ENCODE data around the gene SMIM14.
A peak's percentile ranks its signal among the peaks of the same experiment; 100 is the strongest.
"Not testable (repeated sequence)": the region's sequence is repeated elsewhere in the genome, so short reads cannot be mapped to it uniquely, and the experiment has no call there.

SMIM14 gene

GRCh38 chr4:39521253-39521919 is 117.3 kb downstream of the SMIM14 start:
- DNase-seq: no peak
- in situ Hi-C loops (cut with HindIII; ENCODE audit: low pct_ligation_motif_present, low pct_unique_long_range_greater_than_20kb, low sequenced_read_pairs): no loop called here

GRCh38 chr4:39518484-39518883 is 120.2 kb downstream of the SMIM14 start:
- in situ Hi-C loops (cut with HindIII; ENCODE audit: low pct_ligation_motif_present, low pct_unique_long_range_greater_than_20kb, low sequenced_read_pairs): no loop called here
- no peak for DNase-seq

GRCh38 chr4:39516407-39516966 is 122.2 kb downstream of the SMIM14 start:
- in situ Hi-C loops (cut with HindIII; ENCODE audit: low pct_ligation_motif_present, low pct_unique_long_range_greater_than_20kb, low sequenced_read_pairs): no loop called here
- DNase-seq: no peak

DNA sequence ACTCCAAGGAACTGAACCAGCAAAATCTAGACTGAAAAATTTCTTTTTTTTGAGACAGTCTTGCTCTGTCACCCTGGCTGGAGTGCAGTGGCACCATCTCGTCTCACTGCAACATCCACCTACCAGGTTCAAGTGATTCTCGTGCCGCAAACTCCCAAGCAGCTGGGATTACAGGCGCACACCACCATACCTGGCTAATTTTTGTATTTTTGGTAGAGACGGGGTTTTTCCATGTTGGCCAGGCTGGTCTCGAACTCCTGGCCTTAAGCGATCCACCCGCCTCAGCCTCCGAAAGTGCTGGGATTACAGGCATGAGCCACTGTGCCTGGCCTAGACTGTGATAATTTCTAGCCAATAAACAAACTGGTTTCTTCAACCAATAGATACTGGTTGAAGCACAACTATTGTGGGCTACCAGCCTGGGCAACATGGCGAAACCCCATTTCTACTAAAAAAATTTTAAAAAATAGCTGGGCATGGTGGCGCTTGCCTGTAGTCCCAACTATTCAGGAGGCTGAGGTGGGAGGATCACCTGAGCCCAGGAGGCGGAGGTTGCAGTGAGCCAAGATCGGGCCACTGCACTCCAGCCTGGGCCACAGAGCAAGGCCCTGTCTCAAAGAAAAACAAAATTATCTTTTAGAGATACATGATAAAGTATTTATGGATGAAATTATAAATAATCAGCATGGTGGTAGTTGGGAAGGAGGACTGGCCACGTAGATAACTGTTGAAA is 122.8 kb downstream of the SMIM14 start:
- DNase-seq; in situ Hi-C loops (cut with HindIII; ENCODE audit: low pct_ligation_motif_present, low pct_unique_long_range_greater_than_20kb, low sequenced_read_pairs): not testable (repeated sequence)

DNA sequence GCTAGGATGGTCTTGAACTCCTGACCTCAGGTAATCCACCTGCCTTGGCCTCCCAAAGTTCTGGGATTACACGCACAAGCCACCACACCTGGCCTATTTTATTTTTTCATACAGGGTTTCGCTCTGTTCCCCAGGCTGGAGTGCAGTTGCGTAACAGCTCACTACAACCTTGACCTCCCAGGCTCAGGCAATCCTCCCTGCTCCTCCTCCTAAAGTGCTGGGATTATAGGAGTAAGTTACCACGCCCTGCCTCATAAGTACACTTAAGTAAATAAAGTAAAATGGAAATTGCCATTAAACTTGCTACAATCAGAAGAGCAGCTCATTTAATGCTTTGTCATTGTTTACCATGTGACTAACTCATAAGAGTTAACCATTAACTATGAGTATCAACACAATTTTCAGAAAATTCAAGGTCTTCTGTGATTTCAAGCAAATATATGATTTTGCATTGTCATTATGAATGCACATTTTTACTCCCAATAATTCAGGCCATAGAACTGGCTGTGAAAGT is 123.7 kb downstream of the SMIM14 start:
- in situ Hi-C loops (cut with HindIII; ENCODE audit: low pct_ligation_motif_present, low pct_unique_long_range_greater_than_20kb, low sequenced_read_pairs): no loop called here
- peak; percentile 57 for DNase-seq

DNA sequence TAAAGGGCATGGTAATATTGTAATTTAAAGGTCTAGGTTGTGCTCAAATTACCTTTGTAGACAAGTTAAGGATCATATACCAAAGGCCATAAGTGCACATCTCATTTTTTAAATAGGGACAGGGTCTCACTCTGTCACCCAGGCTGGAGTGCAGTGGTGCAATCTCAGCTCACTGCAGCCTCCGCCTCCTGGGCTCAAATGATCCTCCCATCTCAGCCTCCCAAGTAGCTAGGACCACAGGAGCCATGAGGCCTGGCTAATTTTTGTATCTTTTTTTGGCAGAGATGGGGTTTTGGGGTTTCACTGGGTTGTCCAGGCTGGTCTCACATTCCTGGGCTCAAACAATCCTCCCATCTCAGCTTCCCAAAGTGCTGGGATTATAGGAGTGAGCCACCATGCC is 124.4 kb downstream of the SMIM14 start:
- in situ Hi-C loops (cut with HindIII; ENCODE audit: low pct_ligation_motif_present, low pct_unique_long_range_greater_than_20kb, low sequenced_read_pairs); DNase-seq: not testable (repeated sequence)

GRCh38 chr4:39510348-39510929 is 128.2 kb downstream of the SMIM14 start:
- no peak for DNase-seq
- in situ Hi-C loops (cut with HindIII; ENCODE audit: low pct_ligation_motif_present, low pct_unique_long_range_greater_than_20kb, low sequenced_read_pairs): no loop called here

DNA sequence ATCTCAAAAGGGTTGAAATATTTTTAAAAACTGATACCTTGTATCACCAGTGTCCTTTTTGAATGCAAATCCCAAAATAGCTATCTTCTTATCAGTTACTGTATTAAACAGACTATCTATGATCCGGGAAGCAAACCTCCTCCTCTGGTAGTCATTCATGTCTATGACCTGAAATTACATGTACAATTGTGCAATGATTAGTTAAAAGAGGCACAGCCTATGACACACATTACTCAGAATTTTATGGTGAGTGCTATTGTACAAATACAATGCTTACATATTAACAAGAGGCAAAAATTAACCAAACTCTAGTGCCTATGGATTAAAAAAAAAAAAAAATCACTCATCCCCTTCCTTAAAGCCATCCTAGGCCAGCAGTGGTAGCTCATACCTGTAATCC is 133.1 kb downstream of the SMIM14 start:
- in situ Hi-C loops (cut with HindIII; ENCODE audit: low pct_ligation_motif_present, low pct_unique_long_range_greater_than_20kb, low sequenced_read_pairs): no loop called here
- peak; percentile 43 for DNase-seq

DNA sequence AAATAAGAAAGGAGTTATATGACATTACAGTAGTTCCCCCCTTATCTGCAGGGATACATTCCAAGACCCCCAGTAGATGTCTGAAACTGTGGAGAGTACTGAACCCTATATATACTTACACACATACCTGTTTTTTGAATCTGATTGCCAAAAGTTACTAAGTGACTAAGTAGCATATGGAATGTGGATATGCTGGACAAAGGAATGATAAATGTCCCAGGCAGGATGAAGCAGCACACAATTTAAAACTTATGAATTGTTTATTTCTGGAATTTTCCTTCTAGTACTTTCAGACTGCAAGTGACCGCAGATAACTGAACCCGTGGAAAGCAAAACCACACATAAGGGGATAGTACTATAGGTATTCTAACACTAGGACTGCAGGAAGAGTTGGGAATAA is 134.1 kb downstream of the SMIM14 start:
- no peak for DNase-seq
- in situ Hi-C loops (cut with HindIII; ENCODE audit: low pct_ligation_motif_present, low pct_unique_long_range_greater_than_20kb, low sequenced_read_pairs): no loop called here

DNA sequence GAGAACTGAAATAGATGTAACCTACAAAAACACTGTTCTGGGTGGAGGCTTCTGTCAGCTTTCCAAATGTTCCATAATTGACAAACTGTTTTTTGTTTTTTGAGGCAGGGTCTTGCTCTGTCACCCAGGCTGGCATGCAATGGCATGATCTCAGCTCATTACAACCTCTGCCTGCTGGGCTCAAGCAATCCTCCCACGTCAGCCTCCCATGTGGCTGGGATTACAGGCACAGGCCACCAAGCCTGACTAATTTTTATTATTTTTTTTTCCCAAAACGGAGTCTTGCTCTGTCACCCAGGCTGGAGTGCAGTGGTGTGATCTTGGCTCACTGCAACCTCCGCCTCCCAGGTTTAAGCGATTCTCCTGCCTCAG is 136.0 kb downstream of the SMIM14 start:
- in situ Hi-C loops (cut with HindIII; ENCODE audit: low pct_ligation_motif_present, low pct_unique_long_range_greater_than_20kb, low sequenced_read_pairs); DNase-seq: not testable (repeated sequence)

- no peak for DNase-seq
- in situ Hi-C loops (cut with HindIII; ENCODE audit: low pct_ligation_motif_present, low pct_unique_long_range_greater_than_20kb, low sequenced_read_pairs): no loop called here
These were observed 136.5 kb downstream of the SMIM14 start for GRCh38 chr4:39502019-39502663.

- in situ Hi-C loops (cut with HindIII; ENCODE audit: low pct_ligation_motif_present, low pct_unique_long_range_greater_than_20kb, low sequenced_read_pairs): no loop called here
These were observed 140.0 kb downstream of the SMIM14 start for GRCh38 chr4:39498727-39499020.

DNA sequence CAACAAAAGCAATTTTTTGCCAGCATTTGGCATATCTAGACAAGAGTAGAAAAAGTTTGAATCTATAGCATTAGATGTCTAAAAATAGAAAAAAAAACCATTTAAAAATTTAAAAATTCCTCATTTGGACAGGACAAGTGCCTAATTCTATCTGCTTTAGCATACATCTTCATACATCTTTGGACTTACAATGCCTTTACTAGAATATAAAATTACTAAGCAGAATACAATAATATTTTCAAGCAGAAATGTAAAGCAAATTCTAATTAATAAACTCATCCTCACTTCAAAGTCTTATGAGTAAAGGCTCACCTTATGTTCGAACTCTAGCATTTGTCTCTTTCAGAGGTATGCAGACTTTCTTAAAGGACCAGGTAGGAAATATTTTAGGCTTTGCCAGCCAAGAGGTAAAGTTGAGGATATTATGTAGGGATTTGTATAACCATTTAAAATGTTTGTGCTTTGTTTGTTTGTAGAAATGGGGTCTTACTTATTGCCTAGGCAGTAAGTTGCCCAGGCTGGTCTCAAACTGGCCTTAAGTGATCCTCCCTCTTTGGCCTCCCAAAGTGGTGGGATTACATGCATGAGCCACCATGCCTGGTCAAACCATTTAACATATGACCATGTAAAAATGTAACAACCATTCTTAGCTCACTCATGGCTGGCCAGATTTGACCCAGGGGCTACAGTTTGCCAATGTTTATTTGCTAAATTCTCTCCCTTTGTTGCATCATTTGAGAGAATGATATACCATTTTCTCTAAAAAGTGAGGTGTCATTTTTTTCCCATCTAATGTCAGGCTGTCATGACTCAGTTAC is 140.5 kb downstream of the SMIM14 start:
- in situ Hi-C loops (cut with HindIII; ENCODE audit: low pct_ligation_motif_present, low pct_unique_long_range_greater_than_20kb, low sequenced_read_pairs): no loop called here
- no peak for DNase-seq

More at GRCh38 chr4:39498727-39499020, 140.0 kb downstream of the SMIM14 start:
- DNase-seq: no peak

All from ACHN (cell line).